Astrocyte (in vitro differentiated cells and primary cell): ENCODE measurements around the gene BBS9.

ENCODE experiments used
- CTCF ChIP-seq: IDR thresholded peaks from 2 replicates; pipeline ENCODE4 v1.5.1; 2011; ENCODE audit warnings: low read depth, mild to moderate bottlenecking, inconsistent platforms, low read length, moderate library complexity; ENCODE audit not compliant: insufficient read depth
- EZH2 ChIP-seq: IDR thresholded peaks from 2 replicates; pipeline ENCODE4 v1.6.1; 2012; ENCODE audit warnings: mild to moderate bottlenecking, low read length, inconsistent platforms; ENCODE audit not compliant: insufficient read depth

GRCh38 chr7:33643530-33643929 lies 514.2 kb downstream of the BBS9 start:
- TF ChIP-seq CTCF (no peak), EZH2 (no peak)
